NT2/D1 (cell line): ENCODE data around the gene TAX1BP3.

Experiments
- YY1 ChIP-seq: IDR thresholded peaks from 2 replicates; pipeline ENCODE4 v1.6.1; 2011; ENCODE audit not compliant: insufficient read length, insufficient read depth
- ZNF274 ChIP-seq: IDR thresholded peaks from 2 replicates; pipeline ENCODE4 v1.6.1; 2011; ENCODE audit warnings: mild to moderate bottlenecking, low read depth, low read length

DNA sequence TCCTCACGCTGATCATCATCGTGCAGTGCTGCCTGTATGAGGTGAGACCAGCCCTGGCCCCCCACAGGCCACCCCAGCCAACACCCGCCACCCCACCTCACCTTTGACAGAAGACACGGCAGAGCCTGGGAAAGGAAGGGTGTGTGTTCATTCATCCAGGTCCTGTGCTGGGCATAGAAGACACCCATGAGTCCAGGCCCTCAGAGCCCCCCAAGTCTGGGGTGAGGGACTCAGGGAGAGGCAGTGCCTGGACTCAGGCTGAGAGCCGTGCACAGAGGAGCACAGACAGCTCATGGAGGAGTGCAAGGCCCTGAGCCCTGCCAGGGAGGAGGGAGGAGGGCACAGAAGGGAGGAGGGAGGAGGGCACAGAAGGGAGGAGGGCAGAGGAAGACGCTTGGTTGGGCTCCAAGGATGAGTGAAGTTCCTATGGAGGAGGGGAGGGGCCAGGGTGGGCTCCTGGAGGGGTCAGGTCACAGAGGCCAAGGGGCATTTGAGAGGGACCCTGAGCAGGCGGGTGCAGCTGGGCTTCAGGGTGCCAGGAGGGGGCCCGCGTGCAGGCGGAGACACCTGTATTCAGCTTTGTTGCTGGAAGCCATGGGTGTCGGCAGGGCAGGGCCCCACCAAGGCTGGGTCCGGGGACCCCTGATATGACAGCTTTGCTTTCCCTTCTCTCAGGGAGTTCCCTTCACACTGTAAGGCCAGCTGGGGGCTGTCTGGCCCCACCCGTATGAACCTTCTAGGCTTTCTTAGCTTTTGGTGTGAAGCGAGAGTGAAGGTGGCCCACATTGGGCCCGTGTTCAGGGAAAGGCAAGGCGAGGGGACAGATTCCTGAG is 11.4 kb downstream of the TAX1BP3 start:
- TF ChIP-seq YY1 (no peak), ZNF274 (no peak)
